Osteocyte (in vitro differentiated cells): ENCODE results near the gene EEPD1. TPM values are rescaled to one million over a fixed set of nuclear protein-coding genes. Genes with fewer than 3 reads are reported as not detected.
A peak's percentile ranks its signal among the peaks of the same experiment; 100 is the strongest.

Source experiments
- DNase-seq: peaks from one replicate; pipeline ENCODE4 v3.0.0; 2021; ENCODE audit warnings: mixed read lengths; ENCODE audit not compliant: unreplicated experiment; ENCODE audit errors: extremely low spot score
- H3K27ac Mint-ChIP-seq: one replicate; pipeline ENCODE4 v1.8.0; 2021; ENCODE audit warnings: mild to moderate bottlenecking, mixed read lengths; ENCODE audit not compliant: unreplicated experiment
- H3K27me3 Mint-ChIP-seq: one replicate; pipeline ENCODE4 v1.8.0; 2021; ENCODE audit warnings: mixed read lengths; ENCODE audit not compliant: unreplicated experiment
- H3K36me3 Mint-ChIP-seq: one replicate; pipeline ENCODE4 v1.8.0; 2021; ENCODE audit warnings: mixed read lengths; ENCODE audit not compliant: unreplicated experiment
- H3K4me1 Mint-ChIP-seq: one replicate; pipeline ENCODE4 v1.8.0; 2021; ENCODE audit warnings: mixed read lengths; ENCODE audit not compliant: unreplicated experiment
- H3K4me3 Mint-ChIP-seq: one replicate; pipeline ENCODE4 v1.8.0; 2021; ENCODE audit warnings: mild to moderate bottlenecking, moderate library complexity, mixed read lengths; ENCODE audit not compliant: unreplicated experiment
- H3K9me3 Mint-ChIP-seq: one replicate; pipeline ENCODE4 v1.8.0; 2021; ENCODE audit warnings: mixed read lengths; ENCODE audit not compliant: unreplicated experiment
- total RNA-seq: library from RNA; stranded (reverse); gene quantifications from 2 replicates; pipeline ENCODE4 v1.2.1, GENCODE V29; 2021
- TF ChIP-seq, protein P1 (sequence below): fragments of 200-600 bp; sonication (generic); IDR thresholded peaks from 2 replicates; pipeline ENCODE4 v1.5.0; 2021; ENCODE audit warnings: antibody characterized with exemption, mild to moderate bottlenecking, moderate library complexity

Gene EEPD1
- total RNA-seq, 1 donor from 2014 or later = 1.3 TPM

GRCh38 chr7:36109013-36109627, 43.9 kb upstream of the EEPD1 start:
- H3K36me3 Mint-ChIP-seq = no peaks in the 10 kb centered on the region
- TF ChIP-seq, protein P1, sequence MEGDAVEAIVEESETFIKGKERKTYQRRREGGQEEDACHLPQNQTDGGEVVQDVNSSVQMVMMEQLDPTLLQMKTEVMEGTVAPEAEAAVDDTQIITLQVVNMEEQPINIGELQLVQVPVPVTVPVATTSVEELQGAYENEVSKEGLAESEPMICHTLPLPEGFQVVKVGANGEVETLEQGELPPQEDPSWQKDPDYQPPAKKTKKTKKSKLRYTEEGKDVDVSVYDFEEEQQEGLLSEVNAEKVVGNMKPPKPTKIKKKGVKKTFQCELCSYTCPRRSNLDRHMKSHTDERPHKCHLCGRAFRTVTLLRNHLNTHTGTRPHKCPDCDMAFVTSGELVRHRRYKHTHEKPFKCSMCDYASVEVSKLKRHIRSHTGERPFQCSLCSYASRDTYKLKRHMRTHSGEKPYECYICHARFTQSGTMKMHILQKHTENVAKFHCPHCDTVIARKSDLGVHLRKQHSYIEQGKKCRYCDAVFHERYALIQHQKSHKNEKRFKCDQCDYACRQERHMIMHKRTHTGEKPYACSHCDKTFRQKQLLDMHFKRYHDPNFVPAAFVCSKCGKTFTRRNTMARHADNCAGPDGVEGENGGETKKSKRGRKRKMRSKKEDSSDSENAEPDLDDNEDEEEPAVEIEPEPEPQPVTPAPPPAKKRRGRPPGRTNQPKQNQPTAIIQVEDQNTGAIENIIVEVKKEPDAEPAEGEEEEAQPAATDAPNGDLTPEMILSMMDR = no peak
- H3K4me1 Mint-ChIP-seq = no peaks in the 10 kb centered on the region
- no peak overlapping the region for H3K4me3 Mint-ChIP-seq
- peaks cover 2% of the 10 kb centered on the region for H3K27me3 Mint-ChIP-seq
- peak; percentile 75 for DNase-seq
- H3K9me3 Mint-ChIP-seq = no peaks in the 10 kb centered on the region
- H3K27ac Mint-ChIP-seq = no peak overlapping the region

DNA sequence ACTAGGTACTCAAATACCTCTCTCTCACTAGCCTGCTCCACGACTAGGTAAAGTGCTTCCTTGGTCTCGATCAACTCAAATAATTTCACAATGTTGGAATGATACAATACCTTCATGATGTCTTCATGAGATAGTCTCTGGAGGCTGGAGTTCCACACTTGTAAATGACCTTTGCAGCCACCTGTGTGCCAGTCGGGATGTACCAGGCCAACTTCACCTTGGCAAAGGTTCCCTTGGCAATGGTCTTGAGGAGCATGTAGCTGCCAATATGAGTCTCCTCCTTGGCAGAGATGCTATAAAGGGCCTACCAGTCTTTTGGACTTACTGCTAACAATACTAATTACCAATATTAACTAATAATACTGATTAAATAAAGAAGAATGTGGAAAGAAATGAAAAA, 42.5 kb upstream of the EEPD1 start:
- H3K4me1 Mint-ChIP-seq = peaks cover 7% of the 10 kb centered on the region
- no peaks in the 10 kb centered on the region for H3K9me3 Mint-ChIP-seq
- H3K27ac Mint-ChIP-seq = no peak overlapping the region
- DNase-seq = no peak
- H3K36me3 Mint-ChIP-seq = no peaks in the 10 kb centered on the region
- H3K27me3 Mint-ChIP-seq = no peaks in the 10 kb centered on the region
- no peak overlapping the region for H3K4me3 Mint-ChIP-seq
- TF ChIP-seq, protein P1 = no peak

GRCh38 chr7:36112969-36113368, 40.1 kb upstream of the EEPD1 start:
- Mint-ChIP-seq H3K27ac (no peak overlapping the region), H3K4me3 (no peak overlapping the region), H3K27me3 (no peaks in the 10 kb centered on the region), H3K36me3 (no peaks in the 10 kb centered on the region), H3K4me1 (peaks cover 30% of the 10 kb centered on the region), H3K9me3 (no peaks in the 10 kb centered on the region)
- no peak for DNase-seq
- TF ChIP-seq, protein P1 = no peak

DNA sequence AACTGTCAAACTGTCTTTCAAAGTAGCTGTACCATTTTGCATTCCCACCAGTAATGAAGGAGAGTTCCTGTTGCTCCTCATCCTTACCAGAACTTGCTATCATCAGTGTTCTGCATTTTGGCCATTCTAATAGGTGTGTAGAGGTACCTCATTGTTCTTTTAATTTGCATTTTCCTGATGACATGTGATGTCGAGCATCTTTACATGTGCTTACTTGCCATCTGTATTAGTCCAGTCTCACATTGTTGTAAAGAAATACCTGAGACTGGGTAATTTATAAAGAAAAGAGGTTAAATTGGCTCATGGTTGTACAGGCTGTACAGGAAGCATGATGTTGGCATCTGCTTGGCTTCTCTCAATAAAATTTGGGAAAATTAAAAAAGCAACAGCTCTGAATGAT, 38.7 kb upstream of the EEPD1 start:
- Mint-ChIP-seq H3K4me3 (no peak overlapping the region), H3K4me1 (peaks cover 38% of the 10 kb centered on the region), H3K36me3 (no peaks in the 10 kb centered on the region), H3K27ac (no peak overlapping the region), H3K27me3 (no peaks in the 10 kb centered on the region), H3K9me3 (no peaks in the 10 kb centered on the region)
- no peak for DNase-seq
- TF ChIP-seq, protein P1 = no peak

- peak; percentile 92 for DNase-seq
- Mint-ChIP-seq H3K36me3 (no peaks in the 10 kb centered on the region), H3K4me1 (peaks cover 40% of the 10 kb centered on the region), H3K4me3 (no peak overlapping the region), H3K27ac (peak overlapping the region; percentile 85), H3K27me3 (no peaks in the 10 kb centered on the region), H3K9me3 (no peaks in the 10 kb centered on the region)
- TF ChIP-seq, protein P1 = no peak
Measured at GRCh38 chr7:36115448-36116321, 37.4 kb upstream of the EEPD1 start.
